Stimulated activated CD4-positive, alpha-beta T cell treated with anti-CD3 and anti-CD28 coated beads, Interleukin-12 subunit alpha, Interleukin-12 subunit beta, amount 100 ng/mL, for 48 hours (primary cell): ENCODE results near the gene GRIN2C.

Experiments
- DNase-seq, 3 donors: peaks; one replicate each; pipeline ENCODE4 v3.0.0-alpha.2; 2020; ENCODE audit warnings: low read depth in 2 of 3, low spot score in 1 of 3

The GRIN2C gene

GRCh38 chr17:74822939-74823367 is 36.7 kb downstream of the GRIN2C start:
- no peak for DNase-seq

- DNase-seq, result no peak
Observed at GRCh38 chr17:74822335-74822938, 37.2 kb downstream of the GRIN2C start.

GRCh38 chr17:74821655-74822334 is 37.9 kb downstream of the GRIN2C start:
- DNase-seq, result no peak

- no peak for DNase-seq
Observed at GRCh38 chr17:74819801-74820436, 39.8 kb downstream of the GRIN2C start.

GRCh38 chr17:74818291-74818938 is 41.3 kb downstream of the GRIN2C start:
- DNase-seq, result no peak

- DNase-seq, result no peak
Observed at GRCh38 chr17:74816905-74817620, 42.6 kb downstream of the GRIN2C start.

GRCh38 chr17:74815550-74816370 is 43.9 kb downstream of the GRIN2C start:
- DNase-seq, result no peak

- DNase-seq, result no peak
Observed at GRCh38 chr17:74815067-74815466, 44.6 kb downstream of the GRIN2C start.

- DNase-seq, result no peak
Observed at GRCh38 chr17:74814453-74814852, 45.2 kb downstream of the GRIN2C start.

GRCh38 chr17:74812109-74813009 is 47.3 kb downstream of the GRIN2C start:
- DNase-seq, result no peak

- no peak for DNase-seq
Observed at GRCh38 chr17:74810699-74811485, 48.8 kb downstream of the GRIN2C start.

GRCh38 chr17:74808714-74809430 is 50.8 kb downstream of the GRIN2C start:
- DNase-seq, result no peak

GRCh38 chr17:74807925-74808324 is 51.8 kb downstream of the GRIN2C start:
- DNase-seq, result no peak

- DNase-seq, result no peak
Observed at GRCh38 chr17:74807441-74807840, 52.2 kb downstream of the GRIN2C start.

GRCh38 chr17:74806334-74806733 is 53.4 kb downstream of the GRIN2C start:
- DNase-seq, result no peak

- no peak for DNase-seq
Observed at GRCh38 chr17:74805591-74805991, 54.1 kb downstream of the GRIN2C start.

GRCh38 chr17:74804683-74805082 is 55.0 kb downstream of the GRIN2C start:
- no peak for DNase-seq

- no peak for DNase-seq
Observed at GRCh38 chr17:74803971-74804370, 55.7 kb downstream of the GRIN2C start.
